ENCODE results near the gene KCNIP4.

Gene KCNIP4

DNA sequence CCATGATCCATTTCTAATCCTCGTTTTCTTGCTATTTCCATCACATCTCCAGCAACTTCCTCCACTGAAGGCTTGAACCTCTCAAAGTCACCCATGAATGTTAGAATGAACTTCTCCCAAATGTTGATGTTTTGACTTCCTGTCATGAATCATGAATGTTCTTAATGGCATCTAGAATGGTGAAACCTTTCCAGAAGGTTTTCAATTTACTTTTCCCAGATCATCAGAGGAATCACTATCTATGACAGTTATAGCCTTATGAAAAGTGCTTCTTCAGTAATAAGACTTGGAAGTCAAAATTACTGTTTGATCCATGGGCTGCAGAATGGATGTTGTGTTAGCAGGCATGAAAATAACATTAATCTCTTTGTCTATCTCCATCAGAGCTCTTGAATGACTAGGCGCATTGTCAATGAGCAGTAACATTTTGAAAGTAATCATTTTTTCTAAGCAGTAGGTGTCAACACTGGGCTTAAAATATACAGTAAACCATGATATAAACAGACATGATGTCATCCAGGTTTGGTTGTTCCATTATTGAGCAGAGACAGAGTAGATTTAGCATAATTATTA, 268.2 kb downstream of the KCNIP4 start:
- no peak for DNase-seq

- DNase-seq = no peak
Observed at GRCh38 chr4:21678711-21679110, 269.9 kb downstream of the KCNIP4 start.

DNA sequence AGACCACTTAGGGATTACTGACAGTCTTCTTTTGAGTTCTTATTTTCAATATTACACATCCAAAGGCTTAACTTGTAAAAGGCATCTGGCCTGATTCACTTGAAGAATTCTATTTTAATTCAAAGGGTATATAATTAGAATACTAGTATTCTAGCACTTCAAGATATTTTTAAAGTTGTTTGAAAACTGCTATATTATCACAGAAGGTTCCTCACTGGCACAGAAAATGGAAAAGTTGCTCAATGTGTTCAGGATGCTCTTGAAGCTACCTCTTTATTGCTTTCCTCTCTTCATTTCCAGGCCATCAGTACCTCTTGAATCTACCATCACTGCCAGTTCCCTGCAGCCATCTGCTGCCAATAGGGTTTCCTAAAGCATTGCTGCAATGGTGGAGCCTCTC, 271.4 kb downstream of the KCNIP4 start:
- DNase-seq = no peak

DNA sequence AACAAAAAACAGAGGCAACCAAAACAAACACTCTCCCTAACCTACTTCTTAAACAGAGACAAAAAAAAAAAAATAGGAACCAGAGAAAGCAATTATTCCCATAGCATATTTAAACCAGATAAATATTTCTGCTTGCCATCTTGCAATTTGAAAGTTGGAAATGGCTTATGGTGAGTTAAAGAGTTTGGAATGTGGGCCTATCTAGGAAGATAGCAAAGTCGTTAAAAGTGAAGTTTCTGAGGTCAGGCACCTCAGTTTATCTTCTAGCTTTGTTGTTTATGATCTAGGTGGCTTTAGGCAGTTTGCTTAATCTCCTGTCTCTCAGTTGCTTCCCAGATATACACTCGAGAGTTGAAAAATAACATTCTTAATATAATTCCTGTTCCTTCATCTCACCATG, 284.2 kb downstream of the KCNIP4 start:
- DNase-seq = no peak

DNA sequence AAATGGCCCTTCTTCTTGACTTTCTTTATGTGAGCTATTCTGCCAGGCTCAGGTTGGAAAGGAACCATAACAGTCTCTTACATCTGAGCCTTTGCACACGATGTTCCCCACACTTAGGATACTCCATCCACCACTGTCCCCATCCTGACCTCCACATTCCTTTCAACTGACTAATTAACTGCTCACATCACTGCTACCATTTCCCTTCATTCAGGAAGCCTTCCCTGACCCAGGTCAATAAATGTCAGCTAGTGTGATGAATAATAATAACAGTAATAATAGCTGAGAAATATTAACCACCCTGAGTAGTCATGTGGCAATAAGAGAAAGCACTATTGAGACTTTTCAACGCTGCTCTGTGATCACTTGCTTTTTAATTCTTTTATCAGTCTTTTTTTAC, 291.7 kb downstream of the KCNIP4 start:
- no peak for DNase-seq

- DNase-seq = no peak
Observed at GRCh38 chr4:21655031-21655430, 293.5 kb downstream of the KCNIP4 start.

GRCh38 chr4:21652508-21653231, 295.9 kb downstream of the KCNIP4 start:
- no peak for DNase-seq

GRCh38 chr4:21649391-21650090, 299.0 kb downstream of the KCNIP4 start:
- DNase-seq = no peak

DNA sequence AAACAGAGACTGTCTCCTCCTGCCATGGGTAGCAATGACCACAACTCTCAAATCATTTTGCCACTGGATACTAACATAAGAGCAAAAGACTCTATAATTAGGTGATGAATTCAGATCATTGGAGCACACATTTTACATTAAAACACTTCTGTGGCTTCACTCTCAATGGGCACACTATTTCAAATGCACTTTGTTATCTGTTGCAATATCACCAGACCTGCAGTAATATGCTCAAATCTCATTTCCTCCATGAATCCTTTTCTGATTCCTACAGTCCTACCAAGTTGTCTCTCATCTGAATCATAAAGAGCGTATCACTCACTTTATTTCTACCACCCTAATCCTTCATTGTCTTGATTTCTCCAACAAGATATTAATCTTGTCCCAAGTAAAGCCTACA, 302.8 kb downstream of the KCNIP4 start:
- no peak for DNase-seq

DNA sequence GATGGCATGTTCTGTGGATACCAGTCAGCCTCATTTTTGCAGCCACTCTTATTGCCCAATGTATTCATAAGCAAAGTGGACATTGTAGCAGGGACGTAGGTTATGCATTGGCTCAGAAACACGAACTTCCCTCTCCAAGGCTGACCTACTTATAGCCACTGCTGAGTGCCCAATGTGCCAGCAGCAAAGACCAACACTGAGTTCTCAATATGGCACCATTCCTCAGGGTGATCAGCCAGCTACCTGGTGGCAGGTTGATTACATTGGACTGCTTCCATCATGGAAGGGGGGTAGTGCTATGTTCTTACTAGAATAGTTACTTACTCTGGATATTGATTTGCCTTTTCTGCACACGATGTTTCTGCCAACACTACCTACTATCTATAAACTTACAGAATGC, 306.9 kb downstream of the KCNIP4 start:
- no peak for DNase-seq

GRCh38 chr4:21638171-21638725, 310.3 kb downstream of the KCNIP4 start:
- DNase-seq = no peak

DNA sequence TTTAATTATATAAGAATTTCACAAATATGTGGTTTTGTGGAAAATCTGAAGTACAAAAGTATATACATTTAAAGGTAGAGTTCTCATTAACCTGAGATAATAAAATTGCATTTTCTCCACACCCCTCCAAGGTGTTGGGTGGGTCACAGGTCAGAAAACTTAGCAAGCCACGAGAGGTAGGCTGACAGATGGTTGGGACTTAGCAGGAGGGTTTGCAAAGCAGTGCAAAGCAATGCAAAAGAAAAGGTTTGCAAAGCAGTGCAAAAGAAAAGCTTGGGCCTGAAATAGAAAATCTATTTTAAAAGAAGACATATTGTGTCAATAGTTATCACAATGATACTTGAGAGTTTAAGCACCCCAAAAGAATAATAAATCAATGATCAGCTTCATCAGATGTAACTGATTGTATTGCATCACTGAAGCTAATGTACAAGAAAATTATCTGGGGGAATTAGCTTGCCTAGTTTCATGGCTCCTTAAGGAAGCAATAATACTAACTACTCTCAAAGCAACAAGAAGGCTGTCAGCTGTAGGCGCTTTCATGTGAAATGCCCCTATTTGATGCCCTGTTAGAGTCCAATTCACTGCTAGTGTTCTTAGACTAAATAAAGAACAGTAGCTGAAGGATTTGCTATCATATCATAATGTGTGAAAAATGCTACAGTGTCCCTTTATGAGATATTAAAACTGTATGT, 319.5 kb downstream of the KCNIP4 start:
- no peak for DNase-seq

DNA sequence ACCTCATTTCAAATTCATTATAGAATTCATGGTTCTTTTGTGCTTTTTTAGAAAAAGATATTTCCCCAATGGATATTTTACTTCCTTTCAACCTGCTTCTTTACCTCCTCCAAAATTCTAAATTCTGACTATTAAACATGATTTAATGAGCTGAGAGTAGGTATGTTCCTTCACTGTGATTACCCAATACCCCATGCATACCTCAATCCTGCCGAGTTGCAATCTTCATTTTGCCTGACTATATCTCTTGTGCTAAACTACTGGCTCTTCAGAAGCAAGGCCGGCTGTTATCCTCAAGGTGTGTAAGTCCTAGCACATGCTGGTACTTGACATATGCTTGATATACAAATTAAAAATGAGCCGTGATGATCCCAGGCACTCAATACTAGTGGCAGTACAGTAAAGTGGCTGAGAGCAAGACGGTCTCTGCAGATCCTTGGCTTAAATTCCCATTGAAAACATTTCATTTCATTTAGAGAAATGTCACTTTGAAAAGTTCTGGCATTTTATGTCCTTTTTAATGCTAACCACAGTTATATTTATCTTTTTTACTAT, 320.4 kb downstream of the KCNIP4 start:
- no peak for DNase-seq

DNA sequence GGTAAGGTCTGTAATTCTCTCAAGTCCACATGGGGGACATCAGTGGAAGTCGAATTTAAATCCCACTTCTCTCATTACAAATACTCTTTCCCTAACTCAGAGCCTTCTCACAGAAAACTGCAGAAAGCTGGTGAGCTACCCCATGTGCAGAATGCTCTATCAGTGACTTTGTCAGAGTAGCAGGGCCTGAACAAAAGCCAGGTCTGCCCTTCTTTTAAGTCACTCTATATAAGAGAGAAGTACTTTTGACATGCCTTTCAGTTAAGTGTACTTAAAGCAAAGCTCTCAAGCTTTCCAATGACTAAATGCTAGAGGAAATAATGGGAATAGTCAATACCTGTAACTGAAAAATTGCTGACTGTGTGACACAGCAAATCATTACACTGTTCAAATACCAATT, 323.1 kb downstream of the KCNIP4 start:
- no peak for DNase-seq

DNA sequence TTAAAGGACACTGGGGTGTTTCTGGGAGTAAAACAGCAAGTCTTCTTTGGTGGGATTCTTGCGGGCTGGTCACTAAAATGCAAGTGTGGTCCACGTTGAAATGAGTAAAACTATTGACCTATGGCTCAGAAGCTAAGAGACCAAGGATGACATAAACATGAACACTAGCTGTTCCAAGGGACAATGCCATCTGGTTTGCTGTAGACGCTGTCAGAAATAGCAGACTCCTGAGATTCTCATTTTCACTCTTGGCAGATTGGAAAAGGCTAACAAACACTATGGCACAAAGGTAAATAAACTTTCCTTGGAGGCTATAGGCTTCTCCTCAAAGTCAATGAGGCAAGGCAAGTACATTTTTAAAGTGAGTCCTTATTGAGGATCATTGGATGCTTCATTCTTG, 343.6 kb downstream of the KCNIP4 start:
- no peak for DNase-seq

GRCh38 chr4:21596521-21596920, 352.1 kb downstream of the KCNIP4 start:
- DNase-seq = no peak

GRCh38 chr4:21593671-21594001, 354.9 kb downstream of the KCNIP4 start:
- DNase-seq = no peak

GRCh38 chr4:21592970-21593670, 355.5 kb downstream of the KCNIP4 start:
- no peak for DNase-seq

DNA sequence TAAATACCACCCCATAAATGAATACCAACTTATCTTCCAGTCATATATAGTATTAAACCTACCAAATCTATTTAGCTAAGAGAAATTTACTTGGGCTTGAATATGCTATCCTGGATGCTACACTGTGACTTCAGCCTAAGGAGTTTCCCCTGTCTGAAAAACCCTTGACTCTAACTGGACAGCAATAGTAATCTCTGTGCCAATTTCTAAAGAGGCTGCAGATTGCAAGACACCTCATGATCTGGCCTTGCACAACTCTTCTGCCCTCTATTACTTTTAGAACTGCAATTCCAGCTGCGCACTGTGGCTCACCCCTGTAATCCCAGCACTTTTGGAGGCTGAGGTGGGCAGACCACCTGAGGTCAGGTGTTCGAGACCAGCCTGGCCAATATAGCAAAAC, 371.5 kb downstream of the KCNIP4 start:
- DNase-seq = no peak

DNA sequence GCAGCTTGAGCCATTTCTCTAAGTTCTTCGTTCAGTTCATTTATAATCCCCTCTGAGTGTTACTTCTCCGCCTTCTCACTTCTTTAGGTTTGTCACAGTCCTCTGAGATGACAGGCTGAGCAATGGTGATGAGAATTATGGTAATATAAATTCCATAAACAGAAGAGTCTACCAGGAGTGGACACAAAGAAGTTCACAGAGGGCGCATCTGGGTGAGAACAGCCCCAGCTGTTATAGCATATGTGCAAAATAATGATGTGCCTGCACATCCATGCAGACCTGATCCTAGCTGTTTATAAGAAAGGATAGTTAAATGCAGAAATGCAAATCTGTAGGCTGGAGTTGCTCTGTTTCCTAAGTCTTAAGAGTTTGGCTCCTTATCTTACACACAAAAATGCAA, 377.5 kb downstream of the KCNIP4 start:
- DNase-seq = no peak

- no peak for DNase-seq
Observed at GRCh38 chr4:21569638-21570037, 378.9 kb downstream of the KCNIP4 start.

GRCh38 chr4:21555083-21555482, 393.5 kb downstream of the KCNIP4 start:
- no peak for DNase-seq

All from fibroblast of skin of abdomen (primary cell).